22Rv1 (cell line): ENCODE results near the gene RIMKLB.

Experiments
- H3K27ac ChIP-seq: fragments of 450-650 bp; 2 replicates; pipeline ENCODE4 v1.5.1; 2017
- ZFX ChIP-seq: fragments of 450-650 bp; IDR thresholded peaks from 2 replicates; pipeline ENCODE4 v1.6.1; 2017; ENCODE audit warnings: antibody characterized with exemption, borderline replicate concordance
- TF ChIP-seq, protein P1 (sequence below): fragments of 450-650 bp; IDR thresholded peaks from 2 replicates; pipeline ENCODE4 v1.5.1; 2017; ENCODE audit warnings: mild to moderate bottlenecking

RIMKLB gene

DNA sequence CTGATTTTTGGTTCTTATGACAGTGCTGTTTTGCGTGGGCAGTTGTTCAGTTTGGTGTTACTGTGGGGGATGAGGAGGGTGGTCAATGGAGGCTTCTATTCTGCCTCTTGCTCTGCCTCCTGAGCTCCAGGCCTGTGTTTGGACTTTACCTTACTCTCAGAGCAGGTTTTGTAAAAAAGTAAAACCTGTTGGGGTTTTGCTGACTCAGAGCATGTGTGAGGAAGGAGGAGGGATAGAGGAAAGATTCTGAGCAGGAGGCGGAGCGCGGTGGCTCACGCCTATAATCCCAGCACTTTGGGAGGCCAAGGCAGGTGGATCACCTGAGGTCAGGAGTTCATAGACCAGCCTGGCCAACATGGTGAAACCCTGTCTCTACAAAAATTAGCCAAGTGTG, 131.3 kb downstream of the RIMKLB start:
- TF ChIP-seq, protein P1, sequence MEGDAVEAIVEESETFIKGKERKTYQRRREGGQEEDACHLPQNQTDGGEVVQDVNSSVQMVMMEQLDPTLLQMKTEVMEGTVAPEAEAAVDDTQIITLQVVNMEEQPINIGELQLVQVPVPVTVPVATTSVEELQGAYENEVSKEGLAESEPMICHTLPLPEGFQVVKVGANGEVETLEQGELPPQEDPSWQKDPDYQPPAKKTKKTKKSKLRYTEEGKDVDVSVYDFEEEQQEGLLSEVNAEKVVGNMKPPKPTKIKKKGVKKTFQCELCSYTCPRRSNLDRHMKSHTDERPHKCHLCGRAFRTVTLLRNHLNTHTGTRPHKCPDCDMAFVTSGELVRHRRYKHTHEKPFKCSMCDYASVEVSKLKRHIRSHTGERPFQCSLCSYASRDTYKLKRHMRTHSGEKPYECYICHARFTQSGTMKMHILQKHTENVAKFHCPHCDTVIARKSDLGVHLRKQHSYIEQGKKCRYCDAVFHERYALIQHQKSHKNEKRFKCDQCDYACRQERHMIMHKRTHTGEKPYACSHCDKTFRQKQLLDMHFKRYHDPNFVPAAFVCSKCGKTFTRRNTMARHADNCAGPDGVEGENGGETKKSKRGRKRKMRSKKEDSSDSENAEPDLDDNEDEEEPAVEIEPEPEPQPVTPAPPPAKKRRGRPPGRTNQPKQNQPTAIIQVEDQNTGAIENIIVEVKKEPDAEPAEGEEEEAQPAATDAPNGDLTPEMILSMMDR: no peak
- TF ChIP-seq ZFX: no peak
- no peak overlapping the region for H3K27ac ChIP-seq

DNA sequence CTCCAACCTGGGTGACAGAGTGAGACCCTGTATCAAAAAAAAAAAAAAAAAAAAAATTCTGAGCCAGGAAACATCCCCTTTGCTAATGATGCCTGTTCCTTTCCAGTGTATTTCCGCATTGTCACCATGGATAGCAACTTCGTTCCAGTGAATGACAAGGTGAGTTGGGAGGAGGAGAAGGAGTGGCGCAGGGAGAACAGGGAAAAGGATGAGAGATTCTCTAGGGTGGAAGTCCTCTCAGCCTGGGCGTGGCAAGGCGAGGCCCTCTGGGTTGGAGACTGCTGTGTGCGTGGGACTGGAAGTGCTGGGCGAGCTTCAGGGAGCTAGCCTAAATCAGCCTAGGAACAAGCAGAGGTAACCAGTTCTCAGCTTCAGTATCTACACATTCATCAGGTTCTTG, 131.8 kb downstream of the RIMKLB start:
- no peak overlapping the region for H3K27ac ChIP-seq
- TF ChIP-seq, protein P1: no peak
- no peak for TF ChIP-seq ZFX

DNA sequence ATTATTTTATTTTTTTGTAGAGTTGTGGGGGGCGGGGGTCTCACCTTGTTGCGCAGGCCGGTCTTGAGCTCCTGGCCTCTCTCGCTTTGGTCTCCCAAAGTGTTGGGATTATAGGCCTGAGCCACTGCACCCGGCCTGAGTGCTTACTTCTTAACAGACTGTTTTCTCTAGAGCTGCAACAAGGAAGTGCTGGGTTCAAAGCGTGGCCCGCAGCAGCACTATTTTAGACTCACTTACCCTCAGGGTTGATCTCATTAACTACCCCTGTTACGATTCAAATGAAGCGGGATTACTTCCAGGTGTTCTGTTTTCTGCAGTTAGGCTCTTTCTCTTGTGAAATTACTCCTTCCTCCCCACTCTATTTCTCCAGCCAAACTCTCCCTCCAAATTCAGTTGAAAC, 133.3 kb downstream of the RIMKLB start:
- no peak overlapping the region for H3K27ac ChIP-seq
- TF ChIP-seq, protein P1: no peak
- TF ChIP-seq ZFX: no peak

DNA sequence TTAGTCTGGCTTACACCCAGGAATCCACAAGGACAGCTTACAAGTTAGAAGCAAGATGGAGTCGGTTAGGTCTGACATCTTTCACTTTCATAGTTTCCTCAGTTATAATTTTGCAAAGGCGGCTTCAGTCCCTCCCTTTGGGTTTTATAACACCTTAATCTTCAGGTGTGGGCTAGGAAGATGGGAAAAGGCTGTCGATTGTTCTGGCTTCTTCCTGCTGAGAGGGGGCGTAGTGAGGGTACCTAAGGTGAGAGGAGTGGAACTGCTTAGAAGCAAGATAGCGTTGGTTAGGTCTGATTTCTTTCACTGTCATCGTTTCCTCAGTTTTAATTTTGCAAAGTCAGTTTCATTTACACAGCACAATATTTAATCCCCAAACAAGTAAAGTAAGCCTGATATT, 134.7 kb downstream of the RIMKLB start:
- TF ChIP-seq, protein P1: no peak
- TF ChIP-seq ZFX: no peak
- H3K27ac ChIP-seq: no peak overlapping the region
